ENCODE results near the gene ISY1. TPM values are rescaled to one million over a fixed set of nuclear protein-coding genes. Genes with fewer than 3 reads are reported as not detected.

The ISY1 gene
- total and polyA plus RNA-seq, 2 donors (not counting 1 experiment from before 2014, with no cell fraction given): 26.4 to 49.6 TPM

GRCh38 chr3:129117134-129117533 lies 43.7 kb downstream of the ISY1 start:
- TF ChIP-seq EZH2 (IDR thresholded peaks at IDR 0.05; ENCODE audit: borderline replicate concordance, insufficient read depth, low read depth, low read length, poor library complexity, severe bottlenecking) (no peak), CTCF (IDR thresholded peaks at IDR 0.05) (no peak)
- H3K4me1 Mint-ChIP-seq: peaks cover 38% of the 10 kb centered on the region
- Histone ChIP-seq H3K79me2 (ENCODE audit: control insufficient read depth, insufficient read depth, low read length) (peaks cover 69% of the 10 kb centered on the region), H4K20me1 (ENCODE audit: control insufficient read depth, insufficient read depth, low read length, poor library complexity, severe bottlenecking) (peaks cover 36% of the 10 kb centered on the region), H3K36me3 (replicated peaks in 1 of 2; ENCODE audit: control extremely low read depth in 1 of 2, control insufficient read depth in 1 of 2, extremely low read depth in 1 of 2, insufficient read depth in 2 of 2, low read length in 1 of 2) (peaks cover 4% of the 10 kb centered on the region in 2 experiments), H3K27me3 (replicated peaks in 1 of 4; ENCODE audit: control extremely low read depth in 1 of 4, control insufficient read depth in 3 of 4, insufficient read depth in 4 of 4, low read length in 3 of 4) (no peaks in the 10 kb centered on the region), H3K4me2 (replicated peaks; ENCODE audit: low read depth, low read length, poor library complexity, severe bottlenecking) (no peak overlapping the region), H3K27ac (ENCODE audit: low read length in 2 of 2) (no peak overlapping the region), H2AFZ (ENCODE audit: insufficient read depth, low read depth, low read length, poor library complexity, severe bottlenecking) (no peak overlapping the region), H3K4me1 (ENCODE audit: control insufficient read depth in 2 of 2, insufficient read depth in 2 of 2, low read length in 2 of 2) (peaks cover 25 to 30% of the 10 kb centered on the region in 2 donors), H3K9me3 (ENCODE audit: control extremely low read depth in 1 of 3, control insufficient read depth in 2 of 3, insufficient read depth in 1 of 3, low read length in 2 of 3) (no peaks in the 10 kb centered on the region), H3K9ac (ENCODE audit: low read length) (no peak overlapping the region), H3K4me3 (ENCODE audit: control extremely low read depth in 1 of 5, extremely low read depth in 1 of 5, insufficient read depth in 1 of 5, low read depth in 2 of 5, low read length in 4 of 5) (no peak overlapping the region)
- intact Hi-C loops (cut with micrococcal nuclease): no loop called here
- no peaks in the 10 kb centered on the region for H3K27me3 Mint-ChIP-seq
- no peak overlapping the region for H3K27ac Mint-ChIP-seq
- H3K4me3 Mint-ChIP-seq: no peak overlapping the region
- CTCF ChIA-PET: interaction anchor here (1.3 kb wide), 1 partner anchor 128 kb away, joined by 4 read pairs; no protein-coding TSS in a partner anchor
- DNase-seq: no peak
- POLR2A ChIA-PET: no interaction called here
- ATAC-seq (ENCODE audit: low read depth): no peak
- no peaks in the 10 kb centered on the region for H3K9me3 Mint-ChIP-seq (ENCODE audit: insufficient read depth)

GRCh38 chr3:129116482-129116946 lies 44.3 kb downstream of the ISY1 start:
- H3K79me2 ChIP-seq (ENCODE audit: control insufficient read depth, insufficient read depth, low read length): peaks cover 73% of the 10 kb centered on the region
- no peak overlapping the region for H3K4me3 ChIP-seq (ENCODE audit: control extremely low read depth in 1 of 5, extremely low read depth in 1 of 5, insufficient read depth in 1 of 5, low read depth in 2 of 5, low read length in 4 of 5)
- no peaks in the 10 kb centered on the region for H3K27me3 ChIP-seq (replicated peaks in 1 of 4; ENCODE audit: control extremely low read depth in 1 of 4, control insufficient read depth in 3 of 4, insufficient read depth in 4 of 4, low read length in 3 of 4)
- Mint-ChIP-seq H3K27me3 (no peaks in the 10 kb centered on the region), H3K9me3 (ENCODE audit: insufficient read depth) (no peaks in the 10 kb centered on the region), H3K4me1 (peaks cover 34% of the 10 kb centered on the region), H3K4me3 (no peak overlapping the region), H3K27ac (no peak overlapping the region)
- no peak overlapping the region for H3K4me2 ChIP-seq (replicated peaks; ENCODE audit: low read depth, low read length, poor library complexity, severe bottlenecking)
- no peak overlapping the region for H3K27ac ChIP-seq (ENCODE audit: low read length in 2 of 2)
- 77% methylated on average over 5 of the region's 5 CpGs for WGBS (ENCODE audit: insufficient coverage)
- no peaks in the 10 kb centered on the region for H3K9me3 ChIP-seq (ENCODE audit: control extremely low read depth in 1 of 3, control insufficient read depth in 2 of 3, insufficient read depth in 1 of 3, low read length in 2 of 3)
- no peak overlapping the region for H2AFZ ChIP-seq (ENCODE audit: insufficient read depth, low read depth, low read length, poor library complexity, severe bottlenecking)
- intact Hi-C loops (cut with micrococcal nuclease): no loop called here
- DNase-seq: no peak
- ChIA-PET CTCF (interaction anchor here (0.7 to 1.3 kb wide), 2 partner anchors 128 to 497 kb away, joined by 3 to 4 read pairs; no protein-coding TSS in a partner anchor), POLR2A (no interaction called here)
- no peak overlapping the region for H3K9ac ChIP-seq (ENCODE audit: low read length)
- H4K20me1 ChIP-seq (ENCODE audit: control insufficient read depth, insufficient read depth, low read length, poor library complexity, severe bottlenecking): peaks cover 36% of the 10 kb centered on the region
- peaks cover 23 to 26% of the 10 kb centered on the region in 2 donors for H3K4me1 ChIP-seq (ENCODE audit: control insufficient read depth in 2 of 2, insufficient read depth in 2 of 2, low read length in 2 of 2)
- peaks cover 4% of the 10 kb centered on the region in 2 experiments for H3K36me3 ChIP-seq (replicated peaks in 1 of 2; ENCODE audit: control extremely low read depth in 1 of 2, control insufficient read depth in 1 of 2, extremely low read depth in 1 of 2, insufficient read depth in 2 of 2, low read length in 1 of 2)
- TF ChIP-seq CTCF (IDR thresholded peaks at IDR 0.05): no peak
- ATAC-seq (ENCODE audit: low read depth): no peak

Data from B cell (primary cell).